GM04503 (cell line): ENCODE data around the gene ERAS.
"Not testable (repeated sequence)": the region's sequence is repeated elsewhere in the genome, so short reads cannot be mapped to it uniquely, and the experiment has no call there.

ENCODE experiments used
- DNase-seq: peaks from one replicate; pipeline ENCODE4 v3.0.0-alpha.2; 2012; ENCODE audit warnings: low read depth

ERAS gene

DNA sequence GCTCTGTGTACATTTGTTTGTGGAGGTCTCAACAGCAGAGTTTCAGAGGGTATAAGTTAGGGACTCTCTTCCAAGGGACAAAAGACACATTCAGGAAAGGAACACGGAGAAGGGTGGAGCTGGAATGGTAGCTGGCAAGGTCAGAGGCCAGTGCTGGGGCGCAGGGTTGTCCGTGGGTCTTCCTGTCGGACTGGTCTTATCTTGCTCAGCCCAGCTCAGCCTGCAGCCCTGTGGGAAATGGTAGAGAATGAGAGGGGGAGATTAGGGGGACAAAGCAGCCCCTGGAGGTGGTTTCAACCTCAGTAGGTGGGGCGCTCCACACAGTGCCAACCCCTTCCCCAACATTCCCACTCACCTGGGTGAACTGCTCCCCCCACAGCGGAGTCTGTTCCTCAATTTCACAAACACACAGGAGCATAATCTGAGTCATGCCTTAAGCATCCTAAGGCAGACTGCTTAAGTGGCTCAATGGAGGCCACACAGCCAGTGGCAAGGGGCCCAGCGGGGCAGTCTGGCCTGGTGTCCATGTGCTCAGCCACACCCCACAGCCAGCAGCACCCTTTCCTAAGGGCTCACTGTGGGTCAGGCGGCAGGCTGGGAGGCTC, 31.3 kb upstream of the ERAS start:
- peak; percentile 35 for DNase-seq

GRCh38 chrX:48798318-48798717, 28.0 kb upstream of the ERAS start:
- DNase-seq, result no peak

GRCh38 chrX:48800574-48801279, 25.6 kb upstream of the ERAS start:
- no peak for DNase-seq

DNA sequence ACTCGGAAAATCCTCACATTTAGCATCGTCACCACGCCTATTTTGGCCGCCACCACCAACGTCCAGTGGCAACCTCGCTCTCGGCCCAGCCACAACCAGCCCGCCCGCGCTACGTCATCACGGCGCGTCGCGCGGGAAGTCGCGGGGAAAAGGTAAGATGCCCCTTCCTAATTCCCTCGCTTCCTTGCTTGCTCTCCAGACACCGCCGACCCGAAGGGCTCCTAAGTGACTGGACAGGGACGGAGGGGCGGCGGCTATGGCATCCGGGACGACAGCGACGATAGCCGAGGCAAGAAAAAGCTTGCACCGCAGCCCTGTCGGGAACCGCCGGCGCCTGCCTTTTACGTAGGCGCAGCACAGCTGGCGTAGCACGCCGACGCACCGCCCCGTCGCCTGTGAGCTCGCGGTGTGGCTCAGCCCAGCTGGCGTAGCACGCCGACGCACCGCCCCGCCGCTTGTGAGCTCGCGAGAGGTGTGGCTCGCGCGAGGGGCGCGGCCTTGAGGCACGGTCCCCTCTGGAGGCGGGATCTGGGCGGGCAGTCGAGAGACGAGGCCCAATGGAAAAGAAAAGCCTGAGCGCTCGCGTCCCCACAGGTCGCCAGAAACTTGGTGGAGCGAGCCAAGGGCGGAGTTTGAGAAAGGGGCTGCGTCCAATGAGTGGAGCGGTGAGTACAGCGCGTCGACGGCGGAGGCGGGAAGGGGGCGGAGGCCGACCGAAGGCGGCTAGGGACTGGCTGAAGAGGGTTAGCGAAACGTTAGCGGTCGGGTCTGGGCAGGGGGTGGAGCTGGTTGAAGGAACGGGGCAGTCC, 24.8 kb upstream of the ERAS start, which contains the start of gene HDAC6:
Gene HDAC6, plus strand, starts transcription at position 788 of the 809 bp plus-strand sequence. CDS start 626 bp downstream, outside the sequence.
- peak; percentile 91 for DNase-seq

DNA sequence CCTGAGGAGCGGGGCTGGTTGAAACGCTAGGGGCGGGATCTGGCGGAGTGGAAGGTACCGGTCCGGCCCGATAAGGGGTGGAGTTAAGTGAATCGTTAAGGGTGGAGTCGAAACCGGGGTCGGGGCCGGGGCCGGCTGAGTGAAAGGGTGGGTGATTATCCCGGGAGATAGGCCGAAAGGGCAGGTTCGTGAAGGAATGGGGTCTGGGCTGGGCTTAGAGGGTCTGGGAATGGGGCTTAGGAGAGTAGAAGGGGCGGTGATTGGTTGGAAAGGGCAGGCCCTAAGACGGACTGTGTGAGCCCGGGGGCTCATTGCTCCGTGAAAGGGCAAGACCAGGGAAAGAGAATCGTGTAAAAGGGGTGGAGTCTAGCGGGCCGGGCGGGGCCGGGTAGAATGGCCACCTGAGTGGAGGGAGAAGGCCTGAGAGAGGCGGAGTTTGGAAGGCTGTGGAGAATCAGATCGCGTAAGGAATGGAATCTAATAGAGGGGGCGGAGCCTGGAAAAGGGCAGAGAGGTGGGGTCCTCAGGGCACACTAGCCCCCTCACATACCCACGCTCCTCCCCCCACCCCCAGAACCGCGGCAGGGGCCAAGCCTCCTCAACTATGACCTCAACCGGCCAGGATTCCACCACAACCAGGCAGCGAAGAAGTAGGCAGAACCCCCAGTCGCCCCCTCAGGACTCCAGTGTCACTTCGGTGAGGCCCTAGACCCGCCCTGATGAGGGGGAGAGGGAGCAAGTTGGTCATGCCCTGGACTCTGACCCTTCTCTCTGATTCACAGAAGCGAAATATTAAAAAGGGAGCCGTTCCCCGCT, 24.0 kb upstream of the ERAS start:
- DNase-seq, result peak; percentile 30

DNA sequence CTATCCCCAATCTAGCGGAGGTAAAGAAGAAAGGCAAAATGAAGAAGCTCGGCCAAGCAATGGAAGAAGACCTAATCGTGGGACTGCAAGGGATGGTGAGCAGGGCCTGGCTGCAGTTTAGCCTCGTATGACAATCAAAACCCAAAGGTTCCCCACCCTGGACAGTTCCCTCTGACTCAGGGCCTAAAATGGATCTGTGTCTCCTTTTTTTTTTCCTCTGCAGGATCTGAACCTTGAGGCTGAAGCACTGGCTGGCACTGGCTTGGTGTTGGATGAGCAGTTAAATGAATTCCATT, 23.5 kb upstream of the ERAS start:
- DNase-seq, result no peak

- no peak for DNase-seq
Measured at GRCh38 chrX:48806081-48806480, 20.2 kb upstream of the ERAS start.

- DNase-seq, result no peak
Measured at GRCh38 chrX:48813644-48814043, 12.7 kb upstream of the ERAS start.

- no peak for DNase-seq
Measured at GRCh38 chrX:48814722-48815121, 11.6 kb upstream of the ERAS start.

DNA sequence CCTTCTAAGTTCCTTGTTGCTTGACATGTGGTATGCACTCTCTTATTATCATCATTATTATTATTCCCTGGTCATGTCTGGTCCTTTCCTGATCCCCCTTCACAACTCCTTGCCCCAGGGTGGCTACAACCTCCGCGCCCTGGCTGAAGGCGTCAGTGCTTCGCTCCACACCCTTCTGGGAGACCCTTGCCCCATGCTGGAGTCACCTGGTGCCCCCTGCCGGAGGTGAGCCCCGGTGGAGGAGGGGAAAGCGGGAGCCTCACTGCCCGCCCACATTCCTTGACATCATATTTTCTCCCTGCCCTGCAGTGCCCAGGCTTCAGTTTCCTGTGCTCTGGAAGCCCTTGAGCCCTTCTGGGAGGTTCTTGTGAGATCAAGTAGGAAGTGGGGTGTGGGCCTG, 11.0 kb upstream of the ERAS start:
- no peak for DNase-seq

DNA sequence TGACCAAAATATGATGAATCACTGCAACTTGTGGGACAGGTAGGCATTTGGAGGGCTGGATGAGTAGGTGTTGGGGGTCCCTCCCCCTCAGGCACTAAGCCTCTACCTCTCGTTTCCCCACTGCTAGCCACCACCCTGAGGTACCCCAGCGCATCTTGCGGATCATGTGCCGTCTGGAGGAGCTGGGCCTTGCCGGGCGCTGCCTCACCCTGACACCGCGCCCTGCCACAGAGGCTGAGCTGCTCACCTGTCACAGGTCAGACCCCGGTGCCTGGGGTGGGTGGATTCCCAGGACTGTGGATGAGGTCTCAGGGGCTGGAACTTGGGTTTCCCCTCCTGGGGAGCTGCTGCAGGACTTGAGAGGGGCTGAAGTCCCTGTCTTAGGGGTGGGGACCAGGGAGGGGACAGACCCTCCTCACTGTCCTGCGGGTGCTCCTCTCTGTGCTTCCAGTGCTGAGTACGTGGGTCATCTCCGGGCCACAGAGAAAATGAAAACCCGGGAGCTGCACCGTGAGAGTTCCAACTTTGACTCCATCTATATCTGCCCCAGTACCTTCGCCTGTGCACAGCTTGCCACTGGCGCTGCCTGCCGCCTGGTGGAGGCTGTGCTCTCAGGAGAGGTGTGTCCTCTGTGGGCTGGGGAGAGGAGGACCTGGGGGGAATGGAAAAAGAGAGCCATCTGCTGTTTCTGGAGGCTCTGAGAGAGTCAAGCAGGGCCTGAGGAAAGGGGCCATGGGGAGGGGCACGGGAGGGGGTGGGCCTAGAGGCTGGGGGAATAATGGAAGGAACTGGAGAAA, 10.1 kb upstream of the ERAS start:
- DNase-seq, result no peak

DNA sequence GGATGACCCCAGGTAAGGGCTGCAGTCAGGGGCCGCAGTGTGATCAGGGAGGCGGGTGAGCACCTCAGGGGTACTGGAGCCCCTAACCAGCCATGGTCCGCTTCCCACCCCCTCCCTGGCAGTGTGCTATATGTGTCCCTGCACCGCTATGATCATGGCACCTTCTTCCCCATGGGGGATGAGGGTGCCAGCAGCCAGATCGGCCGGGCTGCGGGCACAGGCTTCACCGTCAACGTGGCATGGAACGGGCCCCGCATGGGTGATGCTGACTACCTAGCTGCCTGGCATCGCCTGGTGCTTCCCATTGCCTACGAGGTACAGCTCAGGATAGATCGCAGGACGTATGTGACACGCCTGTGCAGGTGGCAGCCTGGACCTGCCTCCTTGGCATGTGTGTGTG, 8.2 kb upstream of the ERAS start:
- no peak for DNase-seq

- DNase-seq, result no peak
Measured at GRCh38 chrX:48818866-48819265, 7.4 kb upstream of the ERAS start.

GRCh38 chrX:48819394-48819793, 6.9 kb upstream of the ERAS start:
- not testable (repeated sequence) for DNase-seq

GRCh38 chrX:48823053-48823452, 3.3 kb upstream of the ERAS start:
- no peak for DNase-seq

- no peak for DNase-seq
Measured at GRCh38 chrX:48824066-48824465, 2.2 kb upstream of the ERAS start.

- DNase-seq, result no peak
Measured at GRCh38 chrX:48826876-48827653, 752 bp downstream of the ERAS start.

DNA sequence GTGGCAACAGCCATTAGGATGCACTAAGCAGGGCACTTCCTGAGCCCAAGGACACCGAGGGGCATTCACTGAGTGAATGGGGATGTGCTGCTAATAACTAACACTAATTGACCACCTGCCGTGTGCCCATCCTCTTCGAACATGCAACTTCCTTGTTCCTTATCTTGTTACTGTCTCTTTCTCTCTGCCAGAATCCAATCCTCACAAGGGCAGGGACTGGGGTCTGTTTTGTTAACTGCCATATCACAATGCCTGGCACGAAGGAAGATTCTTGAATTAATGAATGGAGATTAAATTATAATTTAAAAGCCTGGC, 1.3 kb downstream of the ERAS start:
- DNase-seq, result no peak

DNA sequence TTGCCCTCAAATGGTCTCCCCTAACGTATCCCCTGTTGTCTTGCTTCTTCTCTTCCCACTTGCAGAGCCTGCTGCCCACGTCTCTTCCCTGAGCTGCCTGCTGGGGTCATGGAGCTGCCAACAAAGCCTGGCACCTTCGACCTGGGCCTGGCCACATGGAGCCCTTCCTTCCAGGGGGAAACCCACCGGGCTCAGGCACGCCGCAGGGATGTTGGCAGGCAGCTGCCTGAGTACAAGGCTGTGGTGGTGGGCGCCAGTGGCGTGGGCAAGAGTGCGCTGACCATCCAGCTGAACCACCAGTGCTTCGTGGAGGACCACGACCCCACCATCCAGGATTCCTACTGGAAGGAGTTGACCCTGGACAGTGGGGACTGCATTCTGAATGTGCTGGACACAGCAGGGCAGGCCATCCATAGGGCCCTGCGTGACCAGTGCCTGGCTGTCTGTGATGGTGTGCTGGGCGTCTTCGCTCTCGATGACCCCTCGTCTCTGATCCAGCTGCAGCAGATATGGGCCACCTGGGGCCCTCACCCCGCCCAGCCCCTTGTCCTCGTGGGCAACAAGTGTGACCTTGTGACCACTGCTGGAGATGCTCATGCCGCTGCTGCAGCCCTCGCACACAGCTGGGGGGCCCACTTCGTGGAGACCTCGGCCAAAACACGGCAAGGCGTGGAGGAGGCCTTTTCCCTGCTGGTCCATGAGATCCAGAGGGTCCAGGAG, 2.9 kb downstream of the ERAS start:
- no peak for DNase-seq
